ENCODE measurements around the gene ZNF554.

DNA sequence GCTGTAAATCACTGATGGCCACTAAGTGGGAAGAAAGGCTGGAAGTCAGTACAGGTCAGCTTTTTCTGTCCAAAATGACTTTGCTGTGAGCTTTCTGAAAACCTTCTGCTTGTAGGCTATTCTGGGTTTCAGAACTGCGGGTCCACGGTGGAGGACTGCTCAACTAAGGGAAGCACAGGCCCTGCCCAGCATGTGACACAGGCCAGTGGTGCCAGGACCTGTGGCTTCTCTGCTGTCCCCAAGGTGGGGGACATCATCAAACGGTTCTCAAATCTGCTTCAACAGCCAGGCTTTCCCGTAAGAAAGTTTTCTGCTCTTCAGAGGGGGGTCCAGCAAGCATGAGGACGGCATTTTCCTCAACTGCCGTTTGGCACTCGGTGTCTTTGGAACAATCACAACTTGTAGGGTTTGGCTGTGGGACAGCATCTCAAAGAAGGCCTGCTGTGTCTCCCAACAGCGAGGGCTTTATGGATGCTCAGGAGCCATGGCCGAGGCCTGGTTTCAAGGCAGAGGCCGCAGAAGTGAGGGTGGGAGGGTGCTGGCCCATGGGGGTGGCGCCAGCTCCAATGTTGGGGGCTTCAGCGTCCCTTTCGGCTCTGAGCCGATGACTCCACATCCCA lies 40.4 kb upstream of the ZNF554 start:
- no peak for TF ChIP-seq CTCF (IDR thresholded peaks at IDR 0.05)
- TF ChIP-seq POLR2A (IDR thresholded peaks at IDR 0.05), result no peak
- no peak for TF ChIP-seq POLR2AphosphoS5 (IDR thresholded peaks at IDR 0.05)
